NT2/D1 (cell line): ENCODE measurements around the gene MTMR10.

Experiments used
- SUZ12 ChIP-seq: IDR thresholded peaks from 2 replicates; pipeline ENCODE4 v1.6.1; 2011; ENCODE audit not compliant: insufficient read length, insufficient read depth; ENCODE audit errors: extremely low read depth
- YY1 ChIP-seq: IDR thresholded peaks from 2 replicates; pipeline ENCODE4 v1.6.1; 2011; ENCODE audit not compliant: insufficient read length, insufficient read depth
- ZNF274 ChIP-seq: IDR thresholded peaks from 2 replicates; pipeline ENCODE4 v1.6.1; 2011; ENCODE audit warnings: mild to moderate bottlenecking, low read depth, low read length

DNA sequence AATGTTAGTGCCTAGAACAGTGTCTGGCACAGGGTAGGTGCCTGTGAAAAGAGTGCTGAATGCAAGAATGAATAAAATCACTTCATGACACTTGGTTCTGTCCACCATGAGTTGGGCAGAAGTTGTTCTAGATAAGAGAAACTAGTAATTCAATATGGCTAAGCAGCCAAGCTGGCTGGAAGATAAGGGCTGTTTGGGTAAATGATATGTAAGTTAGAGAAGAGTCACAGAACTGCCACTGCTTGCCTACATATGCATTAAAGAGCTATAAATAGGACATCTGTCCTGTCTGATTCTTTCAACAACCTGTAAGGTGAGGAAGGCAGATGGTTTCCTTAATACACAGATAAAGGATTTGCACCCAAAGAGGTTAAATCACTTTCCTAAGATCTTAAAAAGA, 13.1 kb downstream of the MTMR10 start:
- TF ChIP-seq ZNF274 (no peak), YY1 (no peak), SUZ12 (no peak)
